NCI-H2029 (cell line): Measurements from ENCODE around the gene GRAMD1B.
"Not testable (repeated sequence)": the region's sequence is repeated elsewhere in the genome, so short reads cannot be mapped to it uniquely, and the experiment has no call there.

ENCODE experiments used
- DNase-seq: peaks from one replicate; lab custom pipeline; 2025; lab: John Stamatoyannopoulos, UW

GRAMD1B gene

GRCh38 chr11:123568367-123568870 lies 138.3 kb downstream of the GRAMD1B start:
- DNase-seq = no peak

- DNase-seq = no peak
Observed at GRCh38 chr11:123569393-123569792, 139.3 kb downstream of the GRAMD1B start.

- peak; percentile 48 for DNase-seq
Observed at GRCh38 chr11:123570939-123571580, 141.0 kb downstream of the GRAMD1B start.

- not testable (repeated sequence) for DNase-seq
Observed at GRCh38 chr11:123572791-123573190, 142.7 kb downstream of the GRAMD1B start.

- DNase-seq = no peak
Observed at GRCh38 chr11:123573286-123573685, 143.2 kb downstream of the GRAMD1B start.

GRCh38 chr11:123575441-123575840 lies 145.4 kb downstream of the GRAMD1B start:
- no peak for DNase-seq

- DNase-seq = no peak
Observed at GRCh38 chr11:123576082-123576481, 146.0 kb downstream of the GRAMD1B start.

GRCh38 chr11:123576501-123576900 lies 146.4 kb downstream of the GRAMD1B start:
- no peak for DNase-seq

- DNase-seq = peak; percentile 57
Observed at GRCh38 chr11:123577081-123577598, 147.1 kb downstream of the GRAMD1B start.

- no peak for DNase-seq
Observed at GRCh38 chr11:123578778-123579481, 148.9 kb downstream of the GRAMD1B start.

GRCh38 chr11:123579482-123579812 lies 149.4 kb downstream of the GRAMD1B start:
- no peak for DNase-seq

- DNase-seq = no peak
Observed at GRCh38 chr11:123580137-123580536, 150.1 kb downstream of the GRAMD1B start.

- peak; percentile 77 for DNase-seq
Observed at GRCh38 chr11:123580557-123581275, 150.6 kb downstream of the GRAMD1B start.

- no peak for DNase-seq
Observed at GRCh38 chr11:123581651-123582399, 151.8 kb downstream of the GRAMD1B start.

GRCh38 chr11:123582992-123583504 lies 153.0 kb downstream of the GRAMD1B start:
- no peak for DNase-seq

GRCh38 chr11:123584186-123584585 lies 154.1 kb downstream of the GRAMD1B start:
- no peak for DNase-seq

- DNase-seq = no peak
Observed at GRCh38 chr11:123584737-123585136, 154.7 kb downstream of the GRAMD1B start.

- no peak for DNase-seq
Observed at GRCh38 chr11:123585206-123585605, 155.1 kb downstream of the GRAMD1B start.

GRCh38 chr11:123585706-123586105 lies 155.6 kb downstream of the GRAMD1B start:
- no peak for DNase-seq

- no peak for DNase-seq
Observed at GRCh38 chr11:123586568-123586967, 156.5 kb downstream of the GRAMD1B start.

- no peak for DNase-seq
Observed at GRCh38 chr11:123587044-123587443, 157.0 kb downstream of the GRAMD1B start.

GRCh38 chr11:123587559-123587958 lies 157.5 kb downstream of the GRAMD1B start:
- DNase-seq = no peak
